Nephron (organoid): ENCODE data around the gene RPS18.
A peak's percentile ranks its signal among the peaks of the same experiment; 100 is the strongest.
"Not testable (repeated sequence)": the region's sequence is repeated elsewhere in the genome, so short reads cannot be mapped to it uniquely, and the experiment has no call there.

Experiments
- H3K27ac Mint-ChIP-seq, 3 experiments: 2 replicates each; pipeline ENCODE4 v1.8.0; 2020; ENCODE audit warnings: mixed read lengths in 3 of 3, mild to moderate bottlenecking in 2 of 3, moderate library complexity in 1 of 3
- H3K27me3 Mint-ChIP-seq: 2 replicates; pipeline ENCODE4 v1.8.0; 2021; ENCODE audit warnings: low read depth, mild to moderate bottlenecking, moderate library complexity, mixed read lengths
- H3K36me3 Mint-ChIP-seq: 2 replicates; pipeline ENCODE4 v1.8.0; 2020; ENCODE audit warnings: low read depth, mixed read lengths
- H3K4me1 Mint-ChIP-seq: 2 replicates; pipeline ENCODE4 v1.8.0; 2020; ENCODE audit warnings: mixed read lengths
- H3K4me3 Mint-ChIP-seq, 3 experiments: 2 replicates each; pipeline ENCODE4 v1.8.0; 2020; ENCODE audit warnings: mild to moderate bottlenecking in 3 of 3, mixed read lengths in 3 of 3, moderate library complexity in 2 of 3
- H3K9me3 Mint-ChIP-seq: 2 replicates; pipeline ENCODE4 v1.8.0; 2020; ENCODE audit warnings: mixed read lengths
- TF ChIP-seq, protein P1 (sequence below), 3 experiments: fragments of 200-600 bp; sonication (generic); IDR thresholded peaks; one replicate each; pipeline ENCODE4 v1.5.0; 2021; ENCODE audit warnings: antibody characterized with exemption in 3 of 3; ENCODE audit not compliant: unreplicated experiment in 3 of 3

Gene RPS18

GRCh38 chr6:33278392-33278741, 6.5 kb downstream of the RPS18 start:
- Mint-ChIP-seq H3K27me3 (no peaks in the 10 kb centered on the region), H3K9me3 (no peaks in the 10 kb centered on the region)

GRCh38 chr6:33278810-33279209, 6.9 kb downstream of the RPS18 start:
- no peaks in the 10 kb centered on the region for H3K9me3 Mint-ChIP-seq
- H3K36me3 Mint-ChIP-seq, result peaks cover 41% of the 10 kb centered on the region
- H3K4me1 Mint-ChIP-seq, result peaks cover 26% of the 10 kb centered on the region
- peak overlapping the region in 1 of 3 experiments; percentile 12 for H3K4me3 Mint-ChIP-seq
- TF ChIP-seq, protein P1, sequence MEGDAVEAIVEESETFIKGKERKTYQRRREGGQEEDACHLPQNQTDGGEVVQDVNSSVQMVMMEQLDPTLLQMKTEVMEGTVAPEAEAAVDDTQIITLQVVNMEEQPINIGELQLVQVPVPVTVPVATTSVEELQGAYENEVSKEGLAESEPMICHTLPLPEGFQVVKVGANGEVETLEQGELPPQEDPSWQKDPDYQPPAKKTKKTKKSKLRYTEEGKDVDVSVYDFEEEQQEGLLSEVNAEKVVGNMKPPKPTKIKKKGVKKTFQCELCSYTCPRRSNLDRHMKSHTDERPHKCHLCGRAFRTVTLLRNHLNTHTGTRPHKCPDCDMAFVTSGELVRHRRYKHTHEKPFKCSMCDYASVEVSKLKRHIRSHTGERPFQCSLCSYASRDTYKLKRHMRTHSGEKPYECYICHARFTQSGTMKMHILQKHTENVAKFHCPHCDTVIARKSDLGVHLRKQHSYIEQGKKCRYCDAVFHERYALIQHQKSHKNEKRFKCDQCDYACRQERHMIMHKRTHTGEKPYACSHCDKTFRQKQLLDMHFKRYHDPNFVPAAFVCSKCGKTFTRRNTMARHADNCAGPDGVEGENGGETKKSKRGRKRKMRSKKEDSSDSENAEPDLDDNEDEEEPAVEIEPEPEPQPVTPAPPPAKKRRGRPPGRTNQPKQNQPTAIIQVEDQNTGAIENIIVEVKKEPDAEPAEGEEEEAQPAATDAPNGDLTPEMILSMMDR (IDR thresholded peaks at IDR 0.05; ENCODE audit: unreplicated experiment in 3 of 3), result no peak
- no peaks in the 10 kb centered on the region for H3K27me3 Mint-ChIP-seq
- no peak overlapping the region for H3K27ac Mint-ChIP-seq

More at GRCh38 chr6:33278392-33278741, 6.5 kb downstream of the RPS18 start:
- Mint-ChIP-seq H3K36me3 (peaks cover 45% of the 10 kb centered on the region), H3K4me1 (peaks cover 31% of the 10 kb centered on the region), H3K27ac (no peak overlapping the region), H3K4me3 (peak overlapping the region in 1 of 3 experiments; percentile 14)
- TF ChIP-seq, protein P1 (IDR thresholded peaks at IDR 0.05; ENCODE audit: unreplicated experiment in 3 of 3), result no peak

- Mint-ChIP-seq H3K27me3 (no peaks in the 10 kb centered on the region), H3K36me3 (peaks cover 40% of the 10 kb centered on the region), H3K4me3 (no peak overlapping the region), H3K9me3 (no peaks in the 10 kb centered on the region), H3K4me1 (peaks cover 23% of the 10 kb centered on the region), H3K27ac (no peak overlapping the region)
- TF ChIP-seq, protein P1 (IDR thresholded peaks at IDR 0.05; ENCODE audit: unreplicated experiment in 3 of 3), result no peak
Observed at GRCh38 chr6:33279257-33279695, 7.4 kb downstream of the RPS18 start.

GRCh38 chr6:33279971-33280511, 8.2 kb downstream of the RPS18 start:
- Mint-ChIP-seq H3K4me3 (no peak overlapping the region), H3K27ac (no peak overlapping the region)

GRCh38 chr6:33280539-33280938, 8.7 kb downstream of the RPS18 start:
- H3K9me3 Mint-ChIP-seq, result no peaks in the 10 kb centered on the region
- H3K4me1 Mint-ChIP-seq, result peaks cover 12% of the 10 kb centered on the region
- peaks cover 34% of the 10 kb centered on the region for H3K36me3 Mint-ChIP-seq
- H3K4me3 Mint-ChIP-seq, result no peak overlapping the region
- H3K27ac Mint-ChIP-seq, result no peak overlapping the region
- H3K27me3 Mint-ChIP-seq, result no peaks in the 10 kb centered on the region
- TF ChIP-seq, protein P1 (IDR thresholded peaks at IDR 0.05; ENCODE audit: unreplicated experiment in 3 of 3), result no peak

More at GRCh38 chr6:33279971-33280511, 8.2 kb downstream of the RPS18 start:
- Mint-ChIP-seq H3K9me3 (no peaks in the 10 kb centered on the region), H3K36me3 (peaks cover 35% of the 10 kb centered on the region), H3K4me1 (peaks cover 15% of the 10 kb centered on the region), H3K27me3 (no peaks in the 10 kb centered on the region)
- TF ChIP-seq, protein P1 (IDR thresholded peaks at IDR 0.05; ENCODE audit: unreplicated experiment in 3 of 3), result peak in 2 of 3 experiments; percentile 11 to 42

DNA sequence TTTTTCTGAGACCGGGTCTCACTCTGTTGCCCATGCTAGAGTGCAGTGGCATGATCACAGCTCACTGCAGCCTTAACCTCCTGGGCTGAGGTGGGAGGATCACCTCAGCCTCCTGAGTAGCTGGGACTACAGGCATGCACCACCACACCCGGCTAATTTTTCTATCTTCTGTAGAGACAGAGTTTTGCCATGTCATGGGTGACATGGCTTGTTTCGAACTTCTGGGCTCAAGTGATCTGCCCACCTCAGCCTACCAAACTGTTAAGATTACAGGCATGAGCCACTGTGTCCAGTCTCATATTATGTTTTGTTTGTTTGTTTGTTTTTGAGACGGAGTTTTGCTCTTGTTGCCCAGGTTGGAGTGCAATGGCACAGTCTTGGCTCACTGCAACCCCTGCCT, 13.3 kb downstream of the RPS18 start:
- Mint-ChIP-seq H3K36me3 (peaks cover 40% of the 10 kb centered on the region), H3K4me1 (peaks cover 19% of the 10 kb centered on the region)
- not testable (repeated sequence) for H3K27me3 Mint-ChIP-seq, H3K27ac Mint-ChIP-seq, H3K9me3 Mint-ChIP-seq, H3K4me3 Mint-ChIP-seq
